Medulla oblongata (tissue), 1 donor: ENCODE data around the gene RNLS.

Experiments used
- DNase-seq: peaks from one replicate; pipeline ENCODE4 v3.0.0-alpha.2; 2015; ENCODE audit errors: extremely low spot score

Gene RNLS

GRCh38 chr10:88431103-88431502 lies 152.0 kb downstream of the RNLS start:
- no peak for DNase-seq

GRCh38 chr10:88428976-88429375 lies 154.1 kb downstream of the RNLS start:
- DNase-seq, result no peak

GRCh38 chr10:88428442-88428841 lies 154.7 kb downstream of the RNLS start:
- DNase-seq, result no peak

- no peak for DNase-seq
These were observed 156.1 kb downstream of the RNLS start for GRCh38 chr10:88427024-88427423.

DNA sequence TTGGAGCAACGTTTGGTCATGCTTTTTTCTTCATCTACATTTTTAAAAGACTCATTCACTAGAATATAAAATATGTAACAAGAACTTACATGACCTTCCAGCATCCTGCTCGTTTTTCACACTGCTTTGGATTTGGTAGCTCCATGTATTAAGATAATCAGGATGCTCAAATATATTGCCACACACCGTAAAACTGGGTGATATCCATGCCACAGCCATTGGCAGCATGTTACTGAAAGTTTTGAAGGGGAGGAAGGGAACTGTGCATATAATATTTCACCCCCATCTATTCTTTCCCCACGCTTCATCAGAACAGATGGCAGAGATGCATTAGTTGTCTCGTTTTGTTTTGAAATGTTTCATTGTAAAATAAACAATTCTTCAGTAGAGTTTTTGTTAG lies 158.2 kb downstream of the RNLS start:
- DNase-seq, result no peak

DNA sequence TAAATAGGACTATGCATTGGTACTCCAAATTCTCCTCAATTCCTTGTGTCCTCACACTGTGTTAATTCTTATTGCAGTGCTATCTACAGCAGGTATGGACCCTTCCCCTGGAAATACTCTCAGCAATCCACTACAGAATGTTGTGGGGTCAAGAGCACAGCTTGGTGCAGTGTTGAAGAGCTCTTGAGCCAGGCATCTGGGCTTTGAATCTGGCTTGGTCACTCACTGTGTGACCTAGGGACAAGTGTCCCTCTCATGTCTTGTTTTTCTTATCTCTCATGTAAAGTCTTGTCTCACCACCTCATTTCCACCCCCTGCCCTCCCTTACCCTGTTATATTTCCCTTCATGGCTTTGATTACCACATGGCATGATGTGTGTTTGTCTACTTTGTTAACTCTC lies 159.4 kb downstream of the RNLS start:
- DNase-seq, result no peak

GRCh38 chr10:88421590-88421989 lies 161.5 kb downstream of the RNLS start:
- DNase-seq, result no peak

DNA sequence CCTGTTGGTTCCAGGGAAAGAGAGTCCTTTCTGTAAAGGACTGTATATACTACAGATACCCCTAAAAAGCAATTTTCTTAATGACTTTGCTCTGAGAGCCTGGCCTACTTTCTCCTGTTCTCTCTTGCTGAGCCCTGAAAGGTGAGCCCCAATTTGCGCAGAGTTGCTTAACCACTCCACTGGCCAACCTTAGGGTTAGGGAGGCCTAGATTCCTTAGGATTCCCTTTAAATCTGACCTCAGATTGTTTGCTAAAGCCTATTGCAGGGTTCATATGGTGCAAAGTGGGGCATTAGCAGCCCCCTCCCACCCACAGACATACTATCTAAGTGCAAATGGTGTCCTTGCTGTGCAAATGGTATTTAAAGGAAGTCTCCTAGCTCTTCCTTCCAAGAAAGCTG lies 164.2 kb downstream of the RNLS start:
- no peak for DNase-seq

DNA sequence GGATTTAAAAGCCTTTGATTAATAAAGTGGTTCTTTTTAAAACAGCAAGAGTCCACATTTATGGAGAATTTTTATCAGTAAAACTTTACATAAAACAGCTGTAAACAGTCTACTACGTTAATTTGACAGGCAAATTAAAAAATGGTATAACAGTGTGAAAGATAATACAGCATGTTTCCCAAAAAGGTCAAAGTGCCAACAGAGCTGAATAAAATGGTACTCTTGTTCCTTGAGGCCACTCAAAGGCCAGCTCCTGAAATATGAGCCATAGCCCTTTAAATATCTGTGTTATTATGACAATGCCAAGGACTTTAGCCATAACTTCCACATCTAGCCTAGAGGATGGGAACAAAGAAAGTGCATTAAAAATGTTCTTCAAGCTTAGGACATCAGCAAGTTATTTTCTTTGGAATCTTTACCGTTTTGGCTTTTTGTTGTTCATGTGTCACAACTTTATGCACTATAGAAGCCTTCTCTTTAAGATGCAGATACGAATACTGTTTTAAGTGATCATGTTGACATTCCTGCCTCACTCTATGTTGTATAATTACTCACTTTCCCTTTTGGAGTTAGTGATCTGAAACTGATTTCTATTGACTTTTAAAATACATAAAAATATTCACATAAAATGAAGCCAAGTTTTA lies 165.6 kb downstream of the RNLS start:
- no peak for DNase-seq

DNA sequence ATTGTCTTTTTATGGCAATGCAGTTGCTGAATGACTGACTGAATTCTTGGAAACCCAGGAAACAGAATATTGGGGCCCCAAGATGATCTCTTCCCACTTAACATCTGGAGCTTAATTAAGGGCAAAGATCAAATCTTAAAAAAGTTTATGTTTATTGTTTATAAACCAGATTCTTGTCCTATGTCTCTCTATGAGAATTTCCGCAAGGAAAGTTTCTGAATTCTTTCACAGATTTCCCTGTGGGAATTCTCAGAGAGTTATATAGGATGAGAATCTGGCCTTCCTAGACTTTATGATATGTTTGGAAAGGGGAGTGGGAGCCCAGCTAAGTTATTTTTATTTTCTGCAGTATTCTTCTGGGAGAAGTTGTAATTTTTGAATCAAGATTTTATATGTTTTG lies 166.3 kb downstream of the RNLS start:
- DNase-seq, result no peak

DNA sequence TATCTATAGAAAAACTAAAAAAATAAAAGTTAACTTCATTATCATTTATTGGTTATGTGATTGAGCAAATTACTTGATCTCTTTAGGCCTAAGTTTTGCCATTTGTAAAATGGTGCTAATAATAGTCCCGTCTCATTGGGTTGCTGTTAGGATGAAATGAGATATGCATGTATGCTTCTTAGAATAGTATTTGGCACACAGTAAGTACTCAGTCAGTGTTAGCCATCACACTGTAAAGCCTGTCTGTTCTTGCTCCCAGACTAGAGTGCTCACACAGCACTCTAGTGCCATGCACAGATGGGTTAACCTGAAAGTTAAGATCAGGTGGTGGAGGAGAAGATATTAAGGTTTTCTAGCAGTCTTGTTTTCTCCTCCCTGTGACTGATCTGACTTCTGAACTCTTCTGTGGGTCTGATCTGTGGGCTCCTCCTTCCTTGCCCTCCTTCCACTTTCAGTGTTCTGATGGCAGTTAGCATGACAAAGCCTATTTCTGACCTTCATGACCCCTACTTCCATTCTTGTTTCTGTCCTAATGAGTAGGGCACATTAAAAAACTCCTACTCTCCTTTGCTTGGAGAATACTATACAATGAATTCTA lies 167.5 kb downstream of the RNLS start:
- no peak for DNase-seq

- DNase-seq, result no peak
These were observed 169.7 kb downstream of the RNLS start for GRCh38 chr10:88413412-88413811.

- DNase-seq, result no peak
These were observed 171.3 kb downstream of the RNLS start for GRCh38 chr10:88411772-88412349.

GRCh38 chr10:88409824-88410223 lies 173.3 kb downstream of the RNLS start:
- DNase-seq, result no peak

GRCh38 chr10:88409236-88409635 lies 173.9 kb downstream of the RNLS start:
- no peak for DNase-seq

- DNase-seq, result no peak
These were observed 175.0 kb downstream of the RNLS start for GRCh38 chr10:88408096-88408495.

- DNase-seq, result no peak
These were observed 179.0 kb downstream of the RNLS start for GRCh38 chr10:88404133-88404532.

DNA sequence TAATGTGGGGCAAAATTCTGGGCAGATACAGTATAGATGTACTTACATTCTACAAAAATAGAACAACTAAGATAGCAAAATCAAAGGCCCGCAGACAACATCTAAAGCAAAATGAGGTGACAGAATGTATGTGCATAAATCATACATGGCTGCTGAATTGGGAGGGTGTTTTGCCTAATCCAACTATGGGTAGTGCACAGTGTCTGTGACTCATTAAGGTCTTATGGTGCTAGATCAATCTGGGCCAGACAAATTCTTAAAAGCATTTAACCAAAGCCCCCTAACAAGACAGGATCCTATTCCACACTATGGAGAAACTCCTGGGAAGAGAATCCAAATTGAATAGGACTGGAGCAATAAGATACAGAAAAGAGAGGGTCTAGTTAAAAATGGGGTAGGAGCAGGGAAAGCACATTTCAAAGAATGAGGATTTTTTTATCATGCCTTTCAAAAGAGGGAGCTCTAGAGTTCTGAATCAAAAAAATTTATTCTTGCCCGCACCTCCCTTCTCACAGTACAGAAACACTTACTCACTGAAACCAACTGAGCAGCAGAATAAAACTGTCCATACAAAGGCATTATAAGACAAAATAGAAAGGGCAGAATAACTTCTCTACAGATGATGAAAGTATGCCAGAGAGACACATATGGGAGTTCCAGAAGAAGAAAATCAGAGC lies 181.3 kb downstream of the RNLS start:
- DNase-seq, result no peak

DNA sequence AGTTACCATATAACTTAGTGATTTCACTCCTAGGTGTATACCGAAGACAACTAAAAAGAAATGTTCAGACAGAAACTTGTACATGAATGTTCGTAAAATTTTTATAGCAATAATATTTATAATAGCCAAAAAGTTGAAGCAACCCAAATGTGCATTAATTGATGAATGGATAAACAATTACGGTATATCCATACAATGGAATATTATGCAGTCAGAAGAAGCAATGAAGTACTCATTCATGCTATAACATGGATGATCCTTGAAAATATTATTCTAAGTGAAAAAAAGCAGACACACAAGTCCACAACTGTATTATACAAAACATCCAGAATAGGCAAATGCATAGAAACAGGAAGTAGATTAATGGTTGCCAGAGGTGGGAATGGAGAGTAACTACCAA lies 183.9 kb downstream of the RNLS start:
- no peak for DNase-seq

DNA sequence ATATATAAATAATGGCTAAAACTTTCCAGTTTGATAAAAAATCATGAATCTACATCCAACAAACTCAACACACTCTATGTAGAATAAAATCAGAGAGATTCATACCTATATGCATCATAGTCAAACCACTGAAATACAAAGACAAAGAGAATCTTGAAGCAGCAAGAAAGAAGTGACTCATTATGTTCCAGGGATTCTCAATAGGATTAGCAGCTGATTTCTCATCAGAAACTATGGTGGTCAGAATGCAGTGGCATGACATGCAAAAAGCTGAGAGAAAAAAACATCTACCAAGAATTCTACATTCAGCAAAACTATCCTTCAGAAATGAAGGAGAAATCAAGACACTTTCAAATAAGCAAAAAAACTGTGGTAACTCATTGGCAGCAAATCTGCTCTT lies 187.4 kb downstream of the RNLS start:
- no peak for DNase-seq

- DNase-seq, result no peak
These were observed 190.9 kb downstream of the RNLS start for GRCh38 chr10:88392222-88392621.

GRCh38 chr10:88390041-88390440 lies 193.1 kb downstream of the RNLS start:
- DNase-seq, result no peak

DNA sequence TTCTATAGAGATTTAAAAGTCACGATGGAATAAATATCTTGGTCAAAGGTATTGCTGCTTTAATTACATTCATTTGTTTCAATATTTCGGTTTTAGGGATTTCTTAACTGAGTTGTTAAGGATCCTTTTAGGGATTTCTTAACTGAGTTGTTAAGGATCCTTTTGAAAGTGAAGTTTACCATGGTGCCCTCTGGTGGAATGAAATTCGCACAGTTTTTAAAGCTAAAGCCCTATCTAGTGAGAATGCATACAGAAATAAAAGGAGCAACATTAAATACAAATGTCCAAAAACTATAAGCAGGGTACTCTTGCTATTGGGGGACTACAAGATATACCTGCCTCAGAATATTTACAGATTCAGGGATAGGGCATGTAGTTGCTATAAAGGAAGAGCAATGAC lies 193.7 kb downstream of the RNLS start:
- peak; percentile 72 for DNase-seq
